AG09309 (cell line): ENCODE measurements around the gene ATP8B1.

ENCODE experiments used
- DNase-seq: peaks from one replicate; pipeline ENCODE4 v3.0.0-alpha.2; 2010; ENCODE audit warnings: low read depth
- H3K4me3 ChIP-seq: 2 replicates; pipeline ENCODE4 v1.5.1; 2011; ENCODE audit warnings: mild to moderate bottlenecking, low read depth, low read length, moderate library complexity; ENCODE audit not compliant: control insufficient read depth
- CTCF ChIP-seq: IDR thresholded peaks from 2 replicates; pipeline ENCODE4 v1.5.1; 2011; ENCODE audit warnings: mild to moderate bottlenecking, low read depth, low read length, inconsistent platforms; ENCODE audit not compliant: insufficient read depth, control insufficient read depth; ENCODE audit errors: missing control alignments

ATP8B1 gene

GRCh38 chr18:57635003-57635822 is 167.9 kb downstream of the ATP8B1 start:
- TF ChIP-seq CTCF, result no peak
- no peak overlapping the region for H3K4me3 ChIP-seq
- no peak for DNase-seq

- no peak for DNase-seq
- TF ChIP-seq CTCF, result no peak
- no peak overlapping the region for H3K4me3 ChIP-seq
Measured at GRCh38 chr18:57631697-57632096, 171.4 kb downstream of the ATP8B1 start.

- DNase-seq, result no peak
- TF ChIP-seq CTCF, result no peak
- peak overlapping the region; percentile 69 for H3K4me3 ChIP-seq
Measured at GRCh38 chr18:57630754-57631595, 172.1 kb downstream of the ATP8B1 start.

- TF ChIP-seq CTCF, result peak; percentile 71
- peak overlapping the region; percentile 69 for H3K4me3 ChIP-seq
- DNase-seq, result peak; percentile 68
Measured at GRCh38 chr18:57630002-57630753, 172.9 kb downstream of the ATP8B1 start.

- no peak for DNase-seq
- H3K4me3 ChIP-seq, result no peak overlapping the region
- TF ChIP-seq CTCF, result no peak
Measured at GRCh38 chr18:57629422-57629821, 173.7 kb downstream of the ATP8B1 start.

GRCh38 chr18:57627488-57627887 is 175.6 kb downstream of the ATP8B1 start:
- no peak overlapping the region for H3K4me3 ChIP-seq
- no peak for DNase-seq
- TF ChIP-seq CTCF, result no peak
